ENCODE measurements around the gene U2AF1. TPM values are rescaled to one million over a fixed set of nuclear protein-coding genes. Genes with fewer than 3 reads are reported as not detected.

Gene U2AF1
- total RNA-seq, 1 donor from 2014 or later, result 66.7 TPM

Other genes starting within 250 kb of the U2AF1 start
- 18.5 TPM for gene WDR4, start 228.0 kb downstream of the U2AF1 start, total RNA-seq (ENCODE audit: insufficient read depth, low replicate concordance)
- gene NDUFV3, start 214.3 kb downstream of the U2AF1 start, total RNA-seq (ENCODE audit: insufficient read depth, low replicate concordance), result 71.0 TPM
- gene ERVH48-1, start 181.9 kb downstream of the U2AF1 start, total RNA-seq (ENCODE audit: insufficient read depth, low replicate concordance), result not detected
- gene PKNOX1, start 133.0 kb downstream of the U2AF1 start, total RNA-seq (ENCODE audit: insufficient read depth, low replicate concordance), result 8.2 TPM
- 4.8 TPM for gene CBS, start 31.7 kb downstream of the U2AF1 start, total RNA-seq (ENCODE audit: insufficient read depth, low replicate concordance)
- gene CRYAA, start 61.4 kb upstream of the U2AF1 start, total RNA-seq (ENCODE audit: insufficient read depth, low replicate concordance), result not detected

Measured in umbilical cord (tissue), 1 donor.